SU-DHL-6 (cell line): ENCODE results near the gene PKN1.

ENCODE experiments used
- H2AFZ ChIP-seq: fragments of 200-600 bp; sonication (generic); 2 replicates; pipeline ENCODE4 v1.6.1; 2014; ENCODE audit warnings: low read depth, mild to moderate bottlenecking, moderate library complexity, mixed read lengths, antibody characterized with exemption, low read length; ENCODE audit not compliant: severe bottlenecking
- H3F3A ChIP-seq: fragments of 200-600 bp; shearing (Covaris generic); 2 replicates; pipeline ENCODE4 v1.6.0; 2016; ENCODE audit warnings: antibody characterized with exemption, mild to moderate bottlenecking; ENCODE audit not compliant: insufficient read depth
- H3K27ac ChIP-seq: fragments of 200-600 bp; sonication (generic); 2 replicates; pipeline ENCODE4 v1.5.1; 2016; ENCODE audit warnings: low read depth, mild to moderate bottlenecking, low read length, moderate library complexity, mixed read lengths
- H3K27me3 ChIP-seq: fragments of 200-600 bp; sonication (generic), shearing (Covaris generic); 2 replicates; pipeline ENCODE4 v1.6.0; 2014; ENCODE audit warnings: mild to moderate bottlenecking, low read length
- H3K36me3 ChIP-seq: fragments of 200-600 bp; sonication (generic); 2 replicates; pipeline ENCODE4 v1.6.1; 2014; ENCODE audit warnings: mild to moderate bottlenecking, low read length, mixed read lengths
- H3K4me2 ChIP-seq: fragments of 300-600, 200-600 bp; shearing (Covaris generic), sonication (generic); 2 replicates; pipeline ENCODE4 v1.6.0; 2014; ENCODE audit warnings: low read length, low read depth, mild to moderate bottlenecking; ENCODE audit not compliant: poor library complexity, severe bottlenecking
- H3K4me3 ChIP-seq: fragments of 200-600 bp; sonication (generic); 2 replicates; pipeline ENCODE4 v1.5.1; 2014; ENCODE audit warnings: antibody characterized with exemption, low read length, mild to moderate bottlenecking, mixed read lengths; ENCODE audit not compliant: insufficient read depth, poor library complexity, severe bottlenecking
- H3K79me2 ChIP-seq: fragments of 200-600 bp; sonication (generic); 2 replicates; pipeline ENCODE4 v1.6.1; 2014; ENCODE audit warnings: mild to moderate bottlenecking, low read length, moderate library complexity; ENCODE audit not compliant: insufficient read depth
- H3K9ac ChIP-seq: fragments of 200-600 bp; sonication (generic); 2 replicates; pipeline ENCODE4 v1.7.0; 2014; ENCODE audit warnings: mild to moderate bottlenecking, low read length
- H3K9me2 ChIP-seq: fragments of 200-600 bp; sonication (generic); replicated peaks from 2 replicates; pipeline ENCODE4 v1.6.1; 2014; ENCODE audit warnings: low read length; ENCODE audit not compliant: insufficient read depth
- H3K9me3 ChIP-seq: fragments of 200-600 bp; sonication (generic); 2 replicates; pipeline ENCODE4 v1.6.1; 2014; ENCODE audit warnings: low read length, mixed read lengths; ENCODE audit not compliant: insufficient read depth
- H4K20me1 ChIP-seq: fragments of 200-600 bp; sonication (generic); 2 replicates; pipeline ENCODE4 v1.6.1; 2014; ENCODE audit warnings: low read depth, mild to moderate bottlenecking, antibody characterized with exemption, low read length, moderate library complexity, mixed read lengths
- CTCF ChIP-seq: fragments of 200-600 bp; sonication (generic); IDR thresholded peaks from one replicate; pipeline ENCODE4 v1.5.1; 2017; ENCODE audit warnings: antibody characterized with exemption, mild to moderate bottlenecking, low read length, moderate library complexity; ENCODE audit not compliant: insufficient read depth, poor library complexity, severe bottlenecking
- EZH2phosphoT487 ChIP-seq: fragments of 200-600 bp; sonication (generic), shearing (Covaris generic); conservative IDR thresholded peaks from 2 replicates; pipeline ENCODE4 v1.6.1; 2018; ENCODE audit warnings: mild to moderate bottlenecking, antibody characterized with exemption, low read length, moderate library complexity, mixed read lengths

The PKN1 gene

GRCh38 chr19:14510311-14511228, 77.5 kb downstream of the PKN1 start:
- H3K36me3 ChIP-seq = no peaks in the 10 kb centered on the region
- H4K20me1 ChIP-seq = no peaks in the 10 kb centered on the region
- no peak overlapping the region for H2AFZ ChIP-seq
- no peaks in the 10 kb centered on the region for H3K9me2 ChIP-seq
- no peaks in the 10 kb centered on the region for H3K9me3 ChIP-seq
- H3K4me2 ChIP-seq = no peak overlapping the region
- no peak overlapping the region for H3K27ac ChIP-seq
- H3K79me2 ChIP-seq = no peaks in the 10 kb centered on the region; the same call in 1 of the 2 replicates
- H3K4me3 ChIP-seq = no peak overlapping the region
- H3K27me3 ChIP-seq = no peaks in the 10 kb centered on the region
- TF ChIP-seq CTCF (no peak), EZH2phosphoT487 (no peak)
- peaks cover 10% of the 10 kb centered on the region; the same call in 1 of the 2 replicates for H3F3A ChIP-seq
- H3K9ac ChIP-seq = no peak overlapping the region

- no peak for TF ChIP-seq CTCF
- Histone ChIP-seq H3K27me3 (no peaks in the 10 kb centered on the region), H3F3A (peaks cover 10% of the 10 kb centered on the region; the same call in 1 of the 2 replicates), H3K4me2 (no peak overlapping the region), H3K9ac (no peak overlapping the region), H3K9me2 (no peaks in the 10 kb centered on the region), H3K79me2 (peaks cover 6% of the 10 kb centered on the region; the same call in 1 of the 2 replicates), H3K9me3 (no peaks in the 10 kb centered on the region), H3K36me3 (no peaks in the 10 kb centered on the region), H4K20me1 (no peaks in the 10 kb centered on the region), H3K4me3 (no peak overlapping the region), H3K27ac (no peak overlapping the region), H2AFZ (no peak overlapping the region)
Observed at GRCh38 chr19:14511229-14511593, 78.1 kb downstream of the PKN1 start.

GRCh38 chr19:14512406-14512961, 79.4 kb downstream of the PKN1 start:
- Histone ChIP-seq H3K9ac (no peak overlapping the region), H3F3A (peaks cover 15% of the 10 kb centered on the region; the same call in 1 of the 2 replicates), H3K4me2 (no peak overlapping the region), H3K9me2 (no peaks in the 10 kb centered on the region), H2AFZ (no peak overlapping the region), H3K9me3 (no peaks in the 10 kb centered on the region), H3K27ac (no peak overlapping the region), H3K79me2 (peaks cover 18% of the 10 kb centered on the region), H3K27me3 (no peaks in the 10 kb centered on the region), H3K4me3 (no peak overlapping the region), H4K20me1 (0 out of 2 replicates have a peak, but pooled peaks cover 6% of the 10 kb centered on the region), H3K36me3 (no peaks in the 10 kb centered on the region)
- TF ChIP-seq EZH2phosphoT487 = no peak
- no peak for TF ChIP-seq CTCF
